GM19395 (cell line): ENCODE results near the gene TOPBP1.
"Not testable (repeated sequence)": the region's sequence is repeated elsewhere in the genome, so short reads cannot be mapped to it uniquely, and the experiment has no call there.

Experiments
- ATAC-seq: cut with Tn5 transposase; IDR thresholded peaks from one replicate; pipeline ENCODE4 v1.9.1; 2021; ENCODE audit warnings: mild to moderate bottlenecking, moderate library complexity; ENCODE audit not compliant: unreplicated experiment

TOPBP1 gene

DNA sequence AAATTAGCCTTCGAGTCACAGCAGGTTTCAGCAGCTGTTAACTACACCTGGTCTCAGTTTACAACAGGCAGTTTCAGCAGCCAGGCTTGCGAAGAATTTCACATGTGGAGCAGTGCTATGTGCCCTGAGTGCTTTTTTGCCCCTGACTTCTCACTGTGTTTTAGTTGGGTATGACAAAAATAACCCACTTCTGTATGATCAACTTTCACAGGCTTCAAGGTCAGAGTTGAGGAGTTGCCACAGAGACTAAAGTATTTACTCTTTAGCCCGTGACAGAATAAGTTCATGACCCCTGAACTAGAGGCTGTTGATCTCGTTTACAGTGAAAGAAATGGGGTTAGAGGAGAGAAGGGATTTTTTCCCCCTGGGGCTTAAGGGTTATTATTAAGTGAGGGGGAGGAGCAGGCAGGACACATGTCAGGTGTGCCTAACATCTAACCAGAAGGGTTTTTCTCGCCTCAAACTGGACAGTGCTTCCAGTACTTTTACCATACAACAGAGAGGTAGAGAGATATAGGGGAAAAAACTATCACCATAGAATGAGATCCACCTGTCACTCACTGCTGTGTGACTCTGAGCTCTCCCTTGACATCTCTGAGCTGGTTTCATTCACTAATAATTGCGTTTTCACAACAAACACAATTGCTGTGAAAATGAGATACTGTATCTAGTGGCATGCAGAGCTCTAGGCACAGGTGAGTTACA, 14.0 kb upstream of the TOPBP1 start:
- ATAC-seq = no peak

DNA sequence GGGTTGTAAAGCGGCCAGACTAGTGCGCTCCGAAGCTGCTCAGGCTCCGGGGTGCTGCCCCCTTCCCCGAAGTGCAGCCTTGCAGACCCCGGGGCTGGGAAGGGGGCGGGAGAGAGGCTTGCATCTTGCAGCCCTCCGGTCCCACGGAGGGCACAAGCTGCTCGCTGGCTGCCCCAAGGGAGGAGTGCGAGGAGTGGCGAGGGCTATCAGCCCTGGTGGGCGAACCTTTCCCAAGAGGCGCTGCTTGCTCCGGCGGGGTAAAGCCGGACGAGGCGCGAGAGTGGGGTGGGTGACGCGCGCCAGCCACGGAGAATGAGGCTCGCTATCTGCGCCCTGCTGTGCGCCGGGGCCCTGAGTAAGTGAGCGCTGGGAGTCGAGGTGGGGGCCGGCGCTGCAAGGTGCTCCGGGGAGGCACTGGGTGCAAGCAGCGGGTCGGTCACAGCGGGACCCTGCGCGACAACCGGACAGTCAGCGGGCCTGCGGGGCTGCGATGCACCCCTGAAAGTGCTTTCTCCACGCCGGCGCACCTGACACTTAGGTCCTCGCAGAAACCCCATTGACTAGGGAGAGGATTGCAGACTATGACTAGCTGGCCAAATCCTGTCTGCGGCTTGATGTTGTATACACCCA, 12.7 kb upstream of the TOPBP1 start:
- ATAC-seq = no peak

DNA sequence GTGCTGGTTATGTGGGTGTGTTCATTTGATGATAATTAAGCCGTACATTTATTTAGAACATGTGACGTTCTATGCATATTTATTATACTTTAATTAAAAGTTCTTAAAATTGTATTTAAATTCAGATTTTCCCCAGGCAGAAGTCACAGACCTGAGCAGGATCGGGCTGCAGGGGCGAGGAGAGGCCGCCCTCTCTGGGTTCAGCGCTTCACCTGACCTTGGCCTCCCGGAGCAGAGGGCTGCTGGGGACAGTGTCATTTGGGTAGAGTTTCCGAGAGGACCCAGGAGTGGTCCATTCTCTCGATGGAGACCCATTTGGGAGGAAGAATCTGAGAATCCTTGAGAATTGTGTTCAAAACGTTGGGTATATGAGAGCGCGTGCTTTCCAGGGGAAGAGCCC, 12.0 kb upstream of the TOPBP1 start:
- no peak for ATAC-seq

DNA sequence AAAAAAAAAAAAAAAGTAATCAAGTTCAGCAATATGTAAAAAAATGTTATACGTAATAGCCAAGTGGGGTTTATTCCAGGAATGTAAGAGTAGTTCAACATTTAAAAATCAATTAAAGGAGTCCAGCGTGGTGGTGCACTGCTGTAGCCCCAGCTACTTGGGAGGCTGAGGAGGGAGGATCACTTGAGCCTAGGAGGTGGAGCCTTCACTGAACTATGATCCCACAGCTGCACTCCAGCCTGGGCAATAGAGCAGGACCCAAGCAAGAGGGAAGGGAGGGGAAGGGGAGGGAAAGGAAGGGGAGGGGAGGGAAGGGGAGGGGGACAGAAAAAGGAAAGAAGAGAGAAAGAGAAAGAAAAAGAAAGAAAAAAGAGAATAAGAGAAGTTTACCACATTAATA, 10.7 kb upstream of the TOPBP1 start:
- no peak for ATAC-seq

DNA sequence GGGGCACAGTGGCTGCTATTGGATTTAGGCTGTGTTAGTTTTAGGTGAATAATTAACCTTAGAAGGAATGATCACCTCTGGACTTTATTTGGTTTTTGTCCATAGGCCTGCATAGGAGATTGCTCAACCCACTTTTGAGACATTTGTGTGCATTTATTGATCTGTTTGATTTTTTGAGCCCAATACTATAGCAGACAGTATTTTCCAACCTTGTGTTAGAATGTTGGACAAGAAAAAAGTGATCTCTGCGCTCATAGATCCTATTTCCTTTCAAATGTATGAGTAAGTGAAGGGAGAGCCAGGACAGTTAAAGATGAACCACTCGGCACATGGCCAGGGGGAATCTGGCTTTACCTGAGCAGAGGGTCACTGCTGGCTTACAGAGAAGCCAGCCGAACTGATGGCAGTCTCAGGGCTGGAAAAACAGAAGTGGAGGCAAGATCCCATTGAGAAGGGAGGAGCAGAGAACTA, 8.8 kb upstream of the TOPBP1 start:
- no peak for ATAC-seq

DNA sequence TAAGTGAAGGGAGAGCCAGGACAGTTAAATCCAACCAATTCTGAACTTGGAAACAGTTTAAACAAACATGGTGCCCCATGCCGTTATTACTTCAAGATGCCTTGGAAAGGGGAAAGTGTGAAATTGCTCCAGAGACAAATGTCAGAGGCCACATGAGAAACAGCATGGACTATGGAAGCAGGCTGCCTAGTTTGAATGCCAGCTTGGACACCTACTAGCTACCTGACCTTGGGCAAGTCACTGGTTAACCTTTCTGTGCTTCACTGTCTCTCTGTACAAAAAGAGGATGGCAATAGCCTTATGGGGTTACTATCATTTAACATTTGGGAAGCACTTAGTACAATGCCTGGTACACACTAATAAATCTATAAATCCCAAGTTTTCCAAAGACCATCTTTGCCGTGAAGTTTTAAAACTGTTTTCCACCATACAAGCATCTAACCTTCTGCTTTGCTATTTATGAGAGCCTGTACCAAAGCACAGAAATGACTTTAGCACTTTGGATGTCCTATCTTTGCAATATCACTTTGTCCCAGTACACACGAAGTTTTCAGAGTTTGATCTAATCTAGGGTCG, 8.3 kb upstream of the TOPBP1 start:
- ATAC-seq = no peak

DNA sequence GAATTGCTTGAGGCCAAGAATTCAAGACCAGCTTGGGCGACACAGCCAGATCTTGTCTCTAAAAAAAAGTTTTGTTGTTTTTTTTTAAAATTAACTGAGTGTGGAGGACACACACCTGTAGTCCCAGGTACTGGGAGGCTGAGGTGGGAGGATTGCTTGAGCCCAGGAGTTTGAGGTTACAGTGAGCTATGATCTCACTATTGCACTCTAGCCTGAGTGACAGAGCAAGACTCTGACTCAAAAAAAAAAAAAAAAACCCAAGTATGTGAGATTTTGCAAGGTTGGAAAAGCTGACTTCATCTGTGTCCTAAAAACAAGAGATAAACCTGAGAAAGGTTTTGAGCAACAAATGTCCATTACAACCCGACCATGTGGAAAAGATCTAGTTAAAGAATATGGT, 5.4 kb upstream of the TOPBP1 start:
- ATAC-seq = no peak

DNA sequence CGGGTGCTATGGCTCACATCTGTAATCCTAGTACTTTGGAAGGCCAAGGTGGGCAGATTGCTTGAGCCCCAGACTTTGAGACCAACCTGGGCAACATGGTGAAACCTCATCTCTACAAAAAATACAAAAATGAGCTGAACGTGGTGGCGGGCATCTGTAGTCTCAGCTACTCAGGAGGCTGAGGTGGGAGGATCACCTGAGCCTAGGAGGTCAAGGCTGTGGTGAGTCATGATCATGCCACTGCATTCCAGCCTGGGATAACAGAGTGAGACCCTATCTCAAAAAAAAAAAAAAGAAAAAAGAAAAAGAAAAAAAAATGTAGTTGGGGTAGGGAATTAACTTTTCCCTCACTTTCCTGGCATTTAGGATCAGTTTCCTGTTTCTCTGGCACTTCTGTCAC, 3.4 kb upstream of the TOPBP1 start:
- ATAC-seq = not testable (repeated sequence)

DNA sequence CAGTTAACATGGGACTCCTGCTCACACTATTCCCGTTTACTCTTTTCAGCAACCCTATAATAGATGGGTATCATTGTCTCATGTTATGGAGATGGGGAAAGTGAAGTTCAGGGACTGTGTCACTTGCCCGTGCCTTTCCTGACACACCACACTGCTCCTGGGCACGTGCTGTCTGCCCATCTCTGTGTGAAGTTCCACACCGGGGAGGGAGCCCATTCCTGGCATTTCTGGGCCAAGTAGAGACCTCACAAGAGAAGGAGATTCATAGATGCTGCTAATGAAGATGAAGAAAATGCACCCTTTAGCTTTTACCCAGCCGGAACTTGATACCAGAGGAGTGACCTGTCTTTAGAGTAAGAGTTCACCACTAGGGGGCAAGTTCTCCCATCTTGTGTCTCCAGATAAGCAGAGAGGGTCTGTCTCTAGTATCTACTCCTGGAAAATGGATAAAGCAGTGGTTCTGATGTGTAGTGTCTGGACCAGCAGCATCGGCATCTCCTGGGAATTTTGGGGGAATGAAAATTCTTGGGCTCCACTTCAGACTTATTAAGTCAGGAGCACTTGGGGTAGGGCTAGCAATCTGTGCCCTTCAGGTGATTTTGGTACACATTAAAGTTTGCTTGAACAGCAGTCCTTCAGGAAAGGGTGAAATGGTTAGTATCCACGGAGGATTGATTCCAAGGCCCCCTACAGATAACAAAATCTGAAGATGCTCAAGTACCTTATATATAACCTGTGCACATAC, 2.0 kb upstream of the TOPBP1 start:
- ATAC-seq = peak; percentile 64

DNA sequence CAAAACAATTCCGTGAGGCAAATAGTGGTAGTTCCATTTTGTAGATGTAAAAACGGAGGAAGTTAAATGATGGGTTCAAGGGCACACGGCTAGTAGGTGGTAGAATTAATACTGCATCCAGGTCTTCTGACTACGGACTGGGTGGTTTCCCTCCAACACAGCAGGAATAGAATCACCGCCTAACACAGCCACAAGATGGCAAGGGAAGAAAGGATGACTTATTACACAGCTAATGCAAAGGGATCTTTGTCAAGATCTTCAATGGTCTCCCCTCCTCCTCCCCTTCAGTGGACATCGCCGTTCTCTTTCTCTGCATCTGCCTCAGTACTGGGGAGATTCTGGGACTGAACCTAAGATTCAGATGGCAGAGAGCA, 524 bp upstream of the TOPBP1 start:
- peak; percentile 61 for ATAC-seq

DNA sequence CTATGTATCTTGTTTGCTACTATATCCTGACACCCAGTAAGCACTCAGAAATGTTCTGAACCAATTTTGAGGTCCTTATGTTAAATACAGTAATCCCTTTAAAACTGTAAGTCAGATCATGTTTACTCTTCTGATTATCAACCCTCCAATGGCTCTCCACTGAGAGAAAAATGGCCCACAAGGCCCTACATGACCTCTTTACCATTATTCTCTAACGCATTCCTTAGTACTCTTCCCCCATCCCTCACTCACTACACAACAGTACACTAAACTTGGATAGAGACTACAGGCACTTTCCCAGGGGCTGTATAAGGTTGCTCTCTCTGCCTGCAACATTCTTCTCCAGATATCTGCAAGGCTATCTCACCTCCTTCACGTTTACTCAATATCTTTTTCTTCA, 1.9 kb downstream of the TOPBP1 start:
- ATAC-seq = no peak

DNA sequence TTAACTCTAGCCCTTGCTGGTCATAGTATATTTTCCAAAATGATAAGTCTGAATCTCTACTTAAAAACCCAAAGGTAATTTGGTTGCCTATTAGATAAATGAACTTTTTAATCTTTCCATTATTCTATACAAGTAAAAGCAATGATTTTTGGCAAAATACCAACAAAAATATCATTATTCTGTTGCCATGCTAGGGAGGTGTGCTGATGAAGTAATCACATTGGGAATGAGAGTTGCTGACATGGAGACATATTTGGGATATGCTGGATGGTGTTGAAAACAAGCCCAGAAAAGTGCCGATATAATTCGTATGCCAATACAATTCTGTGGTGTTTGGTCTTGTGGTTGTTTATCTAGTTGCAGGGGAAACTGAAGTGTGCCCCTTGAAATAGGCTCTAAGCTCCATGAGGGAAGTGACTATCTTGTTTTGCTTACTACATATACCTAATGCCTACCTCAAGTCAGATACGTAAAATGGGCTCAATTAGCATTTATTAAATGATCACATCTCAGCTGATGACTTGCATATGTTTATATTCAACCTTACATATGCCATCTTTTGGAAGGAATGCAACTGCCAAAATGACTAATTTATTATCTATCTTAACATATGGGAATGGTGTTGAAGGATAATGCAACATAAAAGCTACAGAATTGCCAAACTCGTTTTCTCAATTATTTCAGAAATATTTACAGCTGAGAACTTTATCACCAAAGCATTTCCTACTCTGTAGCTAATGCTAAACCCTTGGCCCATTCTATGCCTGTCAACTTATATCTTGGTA, 5.8 kb downstream of the TOPBP1 start:
- no peak for ATAC-seq

DNA sequence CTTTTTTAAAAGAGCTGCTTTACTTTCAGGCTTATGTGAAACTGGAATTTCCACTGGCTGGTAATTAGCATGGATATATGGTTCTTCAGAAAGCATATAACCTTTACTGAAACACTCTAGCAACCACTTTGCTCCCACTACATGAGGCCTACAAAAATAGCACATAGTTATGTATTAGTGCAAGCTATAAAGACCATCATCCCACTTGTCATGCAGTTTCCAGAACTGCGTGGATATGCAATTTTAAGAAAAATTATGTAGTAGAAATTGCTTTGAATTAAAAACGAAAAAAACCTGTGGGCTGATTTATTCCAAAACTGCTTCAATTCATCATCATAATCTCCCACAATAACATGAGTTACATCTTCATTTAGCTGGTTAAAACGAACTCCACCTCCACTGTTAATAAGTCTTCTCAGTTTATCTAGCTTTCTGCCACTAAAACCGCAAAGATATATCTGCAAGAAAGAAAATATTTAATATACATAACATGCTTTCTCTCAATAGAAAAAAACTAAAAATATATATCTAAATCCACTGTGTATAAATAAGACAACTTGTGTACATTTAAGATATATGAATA, 12.2 kb downstream of the TOPBP1 start:
- ATAC-seq = no peak

DNA sequence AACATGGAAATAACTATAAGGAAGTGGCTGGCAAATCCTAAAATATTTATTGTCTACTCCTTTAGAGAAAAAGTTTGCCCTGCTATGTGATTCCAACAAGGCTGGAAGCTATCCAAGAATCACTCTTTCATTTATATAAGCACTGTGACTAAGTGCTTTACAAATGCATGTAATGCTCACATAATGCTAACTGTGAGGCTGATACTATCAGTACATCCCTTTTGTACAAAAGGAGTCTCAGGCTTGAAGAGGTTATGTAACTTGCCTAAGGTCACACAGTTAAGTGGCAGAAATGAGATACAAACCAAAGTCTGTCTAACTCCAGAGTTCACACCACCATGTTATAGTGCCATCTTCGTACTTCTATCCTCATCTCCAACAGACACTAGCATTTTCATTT, 17.0 kb downstream of the TOPBP1 start:
- no peak for ATAC-seq

DNA sequence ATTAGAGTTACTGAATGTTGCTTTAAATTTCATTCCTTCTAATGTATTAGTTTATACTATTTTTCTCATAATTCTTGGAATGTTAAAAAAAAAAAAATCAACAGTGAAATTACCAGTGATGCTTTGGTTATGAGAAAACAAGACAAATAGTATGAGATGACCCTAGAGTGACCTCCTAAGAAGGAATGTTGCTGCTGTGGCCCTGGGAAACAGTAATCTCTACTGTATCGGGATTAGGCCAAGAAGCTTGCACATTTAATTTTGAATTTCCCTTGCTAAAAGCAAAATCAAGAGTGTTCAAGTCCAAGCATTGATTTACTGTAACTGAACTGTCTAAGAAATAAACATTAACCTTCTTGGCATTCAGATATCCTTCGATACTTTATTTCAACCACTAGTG, 18.1 kb downstream of the TOPBP1 start:
- no peak for ATAC-seq

DNA sequence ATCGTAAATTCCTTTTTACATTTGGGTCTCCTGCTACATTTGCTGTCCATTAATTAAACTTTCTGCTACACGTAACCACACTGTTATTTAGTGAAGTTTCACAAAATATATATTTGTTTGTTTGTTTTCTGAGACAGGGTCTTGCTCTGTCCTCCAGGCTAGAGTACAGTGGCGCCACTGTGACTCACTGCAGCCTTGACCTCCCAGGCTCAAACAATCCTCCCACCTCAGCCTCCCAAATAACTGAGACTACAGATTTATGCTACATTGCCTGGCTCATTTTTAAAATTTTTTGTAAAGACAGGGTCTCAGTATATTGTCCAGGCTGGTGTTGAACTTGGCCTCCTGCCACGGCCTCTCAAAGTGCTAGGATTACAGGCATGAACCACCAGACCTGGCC, 20.5 kb downstream of the TOPBP1 start:
- ATAC-seq = no peak

DNA sequence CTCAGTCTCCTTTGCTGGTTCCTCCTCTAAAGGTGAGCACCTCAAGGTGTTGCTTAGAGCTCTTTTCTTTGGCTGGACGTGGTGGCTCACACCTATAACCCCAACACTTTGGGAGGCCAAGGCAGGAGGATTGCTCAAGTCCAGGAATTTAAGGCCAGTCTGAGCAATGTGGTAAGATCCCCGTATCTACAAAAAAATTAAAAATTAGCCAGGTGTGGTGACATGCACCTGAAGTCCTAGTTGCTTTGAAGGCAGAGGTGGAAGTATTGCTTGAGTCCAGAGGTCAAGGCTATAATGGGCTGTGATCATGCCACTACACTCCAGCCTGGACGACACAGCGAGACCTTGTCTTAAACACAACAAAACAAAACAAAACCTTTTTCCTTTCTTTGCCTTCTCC, 28.3 kb downstream of the TOPBP1 start:
- ATAC-seq = no peak

DNA sequence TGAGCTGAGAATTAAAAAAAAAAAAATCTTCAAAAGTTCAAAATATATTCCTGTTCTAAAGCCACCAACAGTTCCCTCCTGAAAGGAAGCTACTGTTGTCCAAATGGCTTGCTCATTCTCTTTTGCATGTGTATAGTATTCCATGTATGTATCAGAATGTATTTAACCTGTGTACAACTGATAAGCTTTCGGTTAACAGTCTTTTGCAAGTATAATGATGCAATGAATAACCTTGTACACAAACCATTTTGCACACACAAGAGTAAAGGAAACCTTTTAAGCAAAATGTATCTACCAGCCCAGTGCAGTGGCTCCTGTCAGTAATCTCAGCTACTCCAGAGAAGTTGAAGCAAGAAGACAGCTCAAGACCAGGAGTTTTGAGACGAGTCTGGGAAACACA, 32.6 kb downstream of the TOPBP1 start:
- no peak for ATAC-seq

DNA sequence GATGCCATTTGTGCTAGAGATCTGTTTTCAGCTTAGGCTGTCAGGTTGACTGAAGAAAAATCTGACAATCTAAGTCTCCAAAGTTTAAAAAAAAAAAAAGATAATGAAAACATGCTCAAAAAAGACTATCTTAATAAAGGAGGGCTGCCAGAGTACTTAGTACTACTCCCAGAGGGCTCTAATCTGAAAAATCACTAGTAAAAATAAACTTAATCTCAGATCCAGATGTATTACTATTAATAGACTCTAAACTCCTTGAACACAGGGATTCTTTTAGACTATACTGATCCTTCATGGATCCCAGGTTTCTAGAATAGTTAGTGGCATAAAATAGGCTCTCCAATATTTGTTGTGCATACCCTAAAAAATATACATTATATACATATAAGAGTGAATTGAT, 34.0 kb downstream of the TOPBP1 start:
- ATAC-seq = no peak

DNA sequence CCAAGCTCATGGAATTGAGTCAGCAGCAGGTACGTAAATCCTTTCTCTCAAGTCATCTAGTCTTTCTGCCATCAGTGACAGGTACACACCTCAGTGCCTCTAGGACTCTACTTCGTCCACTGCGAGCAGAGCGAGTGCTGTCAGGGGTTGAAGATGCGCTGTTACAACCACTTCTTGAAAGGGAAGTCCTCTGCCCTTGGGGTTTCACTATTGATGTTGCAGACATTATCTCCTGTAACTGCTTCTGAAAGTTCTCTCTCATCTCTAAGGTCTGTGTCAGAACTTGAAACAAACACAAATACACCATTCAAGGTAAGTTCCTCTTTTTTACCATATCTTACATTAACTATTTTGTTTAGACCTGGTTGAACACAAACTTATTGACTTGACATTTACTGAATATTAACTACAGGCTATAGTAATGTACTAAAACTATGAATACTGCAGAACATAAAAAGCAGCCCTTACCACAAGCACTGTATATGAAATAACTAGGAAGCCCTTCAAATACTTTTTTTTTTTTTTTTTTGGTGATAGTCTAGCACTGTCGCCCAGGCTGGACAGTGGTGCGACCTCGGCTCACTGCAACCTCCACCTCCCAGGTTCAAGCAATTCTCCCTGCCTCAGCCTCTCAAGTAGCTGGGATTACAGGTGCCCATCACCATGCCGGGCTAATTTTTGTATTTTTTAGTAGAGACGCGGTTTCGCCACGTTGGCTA, 41.5 kb downstream of the TOPBP1 start:
- ATAC-seq = peak; percentile 99
